ENCODE data around the gene MMD2. TPM values are rescaled to one million over a fixed set of nuclear protein-coding genes. Genes with fewer than 3 reads are reported as not detected.

Gene MMD2
- total RNA-seq, 4 donors from 2014 or later, result 0.63 TPM; not detected in 3

GRCh38 chr7:4999369-4999950 is 40.5 kb upstream of the MMD2 start:
- no peak overlapping the region for H3K4me3 ChIP-seq
- no peaks in the 10 kb centered on the region for H3K27me3 ChIP-seq
- TF ChIP-seq POLR2A (IDR thresholded peaks at IDR 0.05), result no peak
- no peak for TF ChIP-seq EP300 (IDR thresholded peaks at IDR 0.05)
- TF ChIP-seq CTCF (IDR thresholded peaks at IDR 0.05), result no peak
- WGBS, 2 donors, result 88 to 90% methylated on average over 5 of the region's 5 CpGs
- no peaks in the 10 kb centered on the region for H3K9me3 ChIP-seq
- no peaks in the 10 kb centered on the region for H3K4me1 ChIP-seq
- DNase-seq (ENCODE audit: low spot score in 2 of 2), result no peak
- no peak overlapping the region for H3K27ac ChIP-seq
- H3K36me3 ChIP-seq, result peaks cover 0 to 70% (median 0%) of the 10 kb centered on the region in 3 donors

GRCh38 chr7:4998910-4999309 is 39.9 kb upstream of the MMD2 start:
- no peak overlapping the region for H3K27ac ChIP-seq
- no peak for TF ChIP-seq POLR2A (IDR thresholded peaks at IDR 0.05)
- TF ChIP-seq EP300 (IDR thresholded peaks at IDR 0.05), result no peak
- TF ChIP-seq CTCF (IDR thresholded peaks at IDR 0.05), result no peak
- 85 to 92% methylated on average over 7 of the region's 7 CpGs for WGBS, 2 donors
- no peak for DNase-seq (ENCODE audit: low spot score in 2 of 2)
- no peaks in the 10 kb centered on the region for H3K4me1 ChIP-seq
- H3K4me3 ChIP-seq, result no peak overlapping the region
- H3K9me3 ChIP-seq, result no peaks in the 10 kb centered on the region
- H3K36me3 ChIP-seq, result peaks cover 0 to 75% (median 0%) of the 10 kb centered on the region in 3 donors
- no peaks in the 10 kb centered on the region for H3K27me3 ChIP-seq

GRCh38 chr7:4998244-4998643 is 39.3 kb upstream of the MMD2 start:
- DNase-seq (ENCODE audit: low spot score in 2 of 2), result no peak
- peaks cover 0 to 82% (median 0%) of the 10 kb centered on the region in 3 donors for H3K36me3 ChIP-seq
- WGBS, 2 donors, result 74 to 86% methylated on average over 3 of the region's 3 CpGs
- H3K27me3 ChIP-seq, result no peaks in the 10 kb centered on the region
- H3K4me3 ChIP-seq, result no peak overlapping the region
- no peak overlapping the region for H3K27ac ChIP-seq
- no peaks in the 10 kb centered on the region for H3K9me3 ChIP-seq
- no peak for TF ChIP-seq CTCF (IDR thresholded peaks at IDR 0.05)
- no peak for TF ChIP-seq POLR2A (IDR thresholded peaks at IDR 0.05)
- no peak for TF ChIP-seq EP300 (IDR thresholded peaks at IDR 0.05)
- H3K4me1 ChIP-seq, result no peaks in the 10 kb centered on the region

GRCh38 chr7:4996696-4997222 is 37.8 kb upstream of the MMD2 start:
- no peak overlapping the region for H3K27ac ChIP-seq
- H3K4me1 ChIP-seq, result no peaks in the 10 kb centered on the region
- peaks cover 0 to 86% (median 0%) of the 10 kb centered on the region in 3 donors for H3K36me3 ChIP-seq
- no peak for TF ChIP-seq CTCF (IDR thresholded peaks at IDR 0.05)
- no peak overlapping the region for H3K4me3 ChIP-seq
- DNase-seq (ENCODE audit: low spot score in 2 of 2), result no peak
- no peaks in the 10 kb centered on the region for H3K27me3 ChIP-seq
- 87 to 95% methylated on average over 7 of the region's 7 CpGs for WGBS, 2 donors
- no peaks in the 10 kb centered on the region for H3K9me3 ChIP-seq

- no peak for DNase-seq (ENCODE audit: low spot score in 2 of 2)
Observed at GRCh38 chr7:4995429-4995969, 36.5 kb upstream of the MMD2 start.

More at GRCh38 chr7:4995429-4995969, 36.5 kb upstream of the MMD2 start:
- 89 to 93% methylated on average over 10 of the region's 10 CpGs for WGBS, 2 donors
- no peak overlapping the region for H3K27ac ChIP-seq
- peaks cover 0 to 89% (median 0%) of the 10 kb centered on the region in 3 donors for H3K36me3 ChIP-seq
- no peaks in the 10 kb centered on the region for H3K27me3 ChIP-seq
- TF ChIP-seq POLR2A (IDR thresholded peaks at IDR 0.05) (no peak), EP300 (IDR thresholded peaks at IDR 0.05) (no peak), CTCF (IDR thresholded peaks at IDR 0.05) (no peak)
- H3K4me1 ChIP-seq, result no peaks in the 10 kb centered on the region
- no peak overlapping the region for H3K4me3 ChIP-seq
- H3K9me3 ChIP-seq, result no peaks in the 10 kb centered on the region

Measured in tibial nerve (tissue), 4 donors.